ENCODE measurements around the gene CS.

The CS gene

GRCh38 chr12:56242986-56243385 lies 57.1 kb downstream of the CS start:
- DNase-seq: peak; percentile 22

- peak; percentile 13 for DNase-seq
Measured at GRCh38 chr12:56241424-56242303, 58.5 kb downstream of the CS start.

- DNase-seq: no peak
Measured at GRCh38 chr12:56237552-56237951, 62.6 kb downstream of the CS start.

- DNase-seq: no peak
Measured at GRCh38 chr12:56236985-56237384, 63.1 kb downstream of the CS start.

GRCh38 chr12:56236091-56236490 lies 64.0 kb downstream of the CS start:
- DNase-seq: no peak

- no peak for DNase-seq
Measured at GRCh38 chr12:56234746-56235436, 65.2 kb downstream of the CS start.

- no peak for DNase-seq
Measured at GRCh38 chr12:56231184-56231582, 68.9 kb downstream of the CS start.

- no peak for DNase-seq
Measured at GRCh38 chr12:56230432-56231183, 69.5 kb downstream of the CS start.

GRCh38 chr12:56229916-56230431 lies 70.2 kb downstream of the CS start, which contains the start of gene SLC39A5:
TSS of gene SLC39A5 (plus strand) at chr12:56230051. CDS start at chr12:56231275, 1,224 bp downstream.
- DNase-seq: no peak

GRCh38 chr12:56229082-56229481 lies 71.0 kb downstream of the CS start:
- DNase-seq: no peak

- DNase-seq: no peak
Measured at GRCh38 chr12:56224954-56225353, 75.2 kb downstream of the CS start.

GRCh38 chr12:56224102-56224701 lies 75.9 kb downstream of the CS start, which contains the start of gene NABP2:
TSS of gene NABP2 (plus strand) at chr12:56224342. CDS start at chr12:56224857, 515 bp downstream.
- DNase-seq: peak; percentile 99

GRCh38 chr12:56223571-56224101 lies 76.5 kb downstream of the CS start:
- no peak for DNase-seq

- no peak for DNase-seq
Measured at GRCh38 chr12:56222531-56222895, 77.6 kb downstream of the CS start.

GRCh38 chr12:56221757-56222530 lies 78.2 kb downstream of the CS start, which contains the start of gene RNF41:
TSS of gene RNF41 (minus strand) at chr12:56221922. CDS start at chr12:56214047, 7,875 bp downstream.
- peak; percentile 99 for DNase-seq

All from left hindlimb (tissue), 1 donor.